T follicular helper cell (primary cell): ENCODE measurements around the gene KRTAP3-2.

Experiments used
- DNase-seq: peaks from one replicate; pipeline ENCODE4 v3.0.0-alpha.2; 2020; ENCODE audit warnings: low read depth

Gene KRTAP3-2

DNA sequence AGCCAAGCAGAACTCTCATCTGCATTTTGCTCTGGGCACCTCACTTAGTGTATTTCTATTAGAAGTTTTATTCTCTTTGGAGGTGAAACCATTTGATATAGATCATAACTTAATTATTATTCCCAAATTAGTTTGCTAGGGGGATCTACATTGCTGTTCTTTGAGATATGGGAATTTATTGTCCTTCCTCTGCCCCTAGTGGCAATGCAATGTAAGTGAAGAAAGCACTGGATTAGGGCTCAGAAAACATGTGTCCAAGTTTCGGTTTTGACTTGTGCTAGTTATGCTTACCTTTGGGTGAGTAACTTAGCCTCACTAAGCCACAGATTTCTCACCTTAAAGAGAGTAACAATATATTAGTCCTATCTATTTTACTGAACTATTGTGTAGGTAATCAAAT lies 35.9 kb downstream of the KRTAP3-2 start:
- DNase-seq: no peak

DNA sequence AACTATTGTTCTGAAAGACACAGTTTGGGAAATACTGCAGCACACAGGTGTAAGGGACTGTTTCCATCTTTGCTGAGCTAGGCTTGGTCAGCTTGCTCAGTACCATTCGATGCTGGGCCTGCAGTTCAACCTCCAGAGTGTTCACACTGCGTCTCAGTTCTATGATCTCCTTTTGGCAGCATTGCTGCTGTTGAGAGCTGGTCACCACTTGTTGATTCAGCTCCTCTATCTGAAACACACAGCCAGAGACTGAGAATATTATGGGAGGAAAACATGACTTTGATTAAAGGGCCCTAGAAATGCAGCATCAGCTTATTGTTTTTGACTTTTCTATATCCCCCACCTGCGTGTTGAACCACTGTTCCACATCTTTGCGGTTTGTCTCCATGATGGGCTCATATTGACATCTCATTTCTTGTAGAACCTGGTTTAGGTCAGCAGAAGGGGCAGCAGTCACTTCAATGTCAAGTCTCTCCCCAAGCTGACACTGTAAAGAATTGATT lies 37.6 kb downstream of the KRTAP3-2 start:
- DNase-seq: no peak

DNA sequence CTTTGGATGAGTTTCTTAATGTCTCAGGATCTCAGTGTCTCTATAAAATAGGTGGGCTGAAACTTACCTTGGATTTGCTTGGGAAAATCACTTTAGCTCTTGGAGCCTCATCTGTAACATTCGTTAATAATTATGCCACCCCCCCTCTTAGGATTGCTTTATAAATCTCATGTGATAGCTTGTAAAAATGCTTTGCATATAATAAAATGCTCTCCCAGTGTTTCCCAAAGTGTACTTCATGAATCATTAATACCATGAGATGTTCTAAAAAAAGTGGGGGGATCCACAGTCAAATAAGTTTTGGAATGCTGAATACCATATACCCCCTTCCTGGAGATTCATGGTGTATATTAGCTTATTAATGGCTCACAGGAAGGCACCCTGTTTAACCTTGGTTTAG lies 38.1 kb downstream of the KRTAP3-2 start:
- DNase-seq: no peak

DNA sequence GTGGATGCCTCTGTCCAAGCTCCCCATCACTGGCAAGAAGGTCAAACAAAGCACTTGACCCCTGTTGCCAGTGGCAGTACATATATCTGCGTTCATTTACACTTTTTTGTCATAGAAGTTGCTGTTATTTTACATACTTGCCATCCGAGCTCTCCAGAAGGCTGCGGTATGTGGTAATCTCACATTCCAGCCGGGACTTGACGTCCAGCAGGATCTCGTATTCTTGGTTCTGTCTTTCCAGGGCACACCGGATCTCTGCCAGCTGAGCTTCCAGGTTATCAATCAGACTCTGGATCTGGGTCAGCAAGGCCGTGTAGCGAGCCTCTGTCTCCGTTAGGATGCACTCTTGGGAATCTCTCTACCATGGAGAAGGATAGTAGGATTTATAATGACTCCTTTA lies 39.6 kb downstream of the KRTAP3-2 start:
- DNase-seq: no peak

DNA sequence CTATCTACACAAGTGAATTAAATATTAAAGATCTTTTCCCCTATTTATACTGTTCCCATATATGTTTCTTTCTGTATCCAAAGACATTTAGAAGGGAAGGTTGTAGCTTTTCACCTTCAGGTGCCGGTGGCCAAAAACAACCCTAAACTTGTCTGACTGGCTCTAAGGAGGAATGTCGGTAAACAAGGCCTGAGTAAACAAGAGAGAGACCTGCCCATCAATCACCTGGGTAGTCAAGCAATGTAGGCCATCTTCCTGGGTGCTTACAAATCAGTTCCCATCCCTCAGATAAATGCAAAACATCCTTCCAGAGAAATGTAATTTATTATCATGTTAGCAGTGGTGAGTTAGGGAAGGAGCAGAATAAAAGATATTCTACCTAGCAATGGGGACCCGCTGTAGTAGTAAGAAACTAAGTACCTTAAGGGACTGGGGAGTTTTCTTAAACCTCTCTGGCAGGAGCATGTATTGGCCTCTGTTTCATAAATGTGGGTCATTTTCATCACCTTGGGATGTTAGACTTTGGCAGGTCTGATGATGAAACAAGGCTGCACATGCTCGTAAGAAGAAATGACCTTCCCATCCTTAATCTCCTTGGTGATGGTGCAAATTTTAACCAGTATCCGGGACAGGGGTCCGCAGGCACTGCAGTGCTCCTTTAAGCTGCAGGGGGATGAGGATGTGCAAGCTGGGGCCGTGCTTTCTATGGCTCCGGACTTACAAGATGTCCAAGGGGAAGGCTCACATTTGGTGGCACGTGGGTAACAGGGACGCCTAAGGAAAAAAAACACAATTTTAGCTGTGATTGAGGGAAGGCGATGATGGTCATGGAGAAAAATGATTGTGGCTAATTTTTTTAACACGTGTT lies 41.4 kb downstream of the KRTAP3-2 start:
- DNase-seq: no peak

DNA sequence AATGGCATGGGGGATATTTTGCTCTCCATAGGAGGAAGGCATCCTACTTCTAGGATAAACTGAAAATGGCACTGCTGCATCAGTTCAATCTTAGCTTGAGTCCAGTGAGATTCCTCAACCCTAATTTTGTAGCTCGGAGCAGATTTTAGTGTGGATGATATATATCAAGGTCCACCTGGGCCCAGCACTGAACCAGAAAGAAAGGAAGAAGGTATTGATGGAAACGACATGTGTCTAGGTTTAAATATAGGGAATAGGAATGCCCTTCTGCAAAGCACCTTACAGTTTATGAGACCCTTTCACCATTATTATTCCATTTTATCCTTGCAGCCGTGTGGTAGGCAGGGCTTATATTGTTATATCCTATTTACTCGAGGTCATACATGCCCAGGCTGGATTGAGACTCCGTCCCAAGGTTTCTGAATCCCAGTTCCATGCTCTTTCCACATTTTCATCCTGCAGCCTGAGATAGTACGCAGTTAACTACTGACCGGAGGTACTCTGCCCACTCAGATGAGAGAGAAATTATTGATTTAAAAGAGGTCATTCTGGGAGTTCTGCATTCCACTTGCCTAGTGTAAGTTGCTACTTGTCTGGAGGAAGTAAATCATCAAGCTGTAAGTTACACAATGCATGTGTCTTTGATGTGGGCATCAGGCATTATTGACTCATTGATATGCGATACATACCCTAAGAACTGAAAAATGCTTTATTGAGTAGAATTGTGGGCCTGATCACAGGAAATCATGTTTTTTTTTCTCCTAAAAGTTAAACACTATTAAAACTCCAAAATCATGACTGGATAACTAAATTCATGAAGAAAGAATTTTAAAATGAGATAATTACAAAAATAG lies 43.1 kb downstream of the KRTAP3-2 start:
- DNase-seq: no peak

DNA sequence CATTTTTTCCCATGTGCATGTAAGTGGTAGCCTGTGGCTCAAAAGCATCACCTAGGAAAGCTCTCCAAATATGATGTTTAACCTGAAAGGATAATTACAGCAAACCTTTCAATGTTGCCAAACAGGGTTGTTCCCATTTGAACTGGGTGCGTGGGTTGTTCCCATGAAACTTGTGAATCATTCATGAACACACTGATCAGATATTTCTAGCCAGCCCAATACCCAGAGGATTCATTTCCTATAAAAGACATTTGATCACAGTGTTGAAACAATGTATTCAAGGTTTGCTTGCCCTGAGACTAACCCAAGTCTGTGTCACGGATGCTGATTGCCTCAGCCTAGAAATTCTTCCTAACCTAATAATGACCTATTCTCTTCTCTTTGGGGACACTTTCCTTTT lies 45.8 kb downstream of the KRTAP3-2 start:
- DNase-seq: no peak

DNA sequence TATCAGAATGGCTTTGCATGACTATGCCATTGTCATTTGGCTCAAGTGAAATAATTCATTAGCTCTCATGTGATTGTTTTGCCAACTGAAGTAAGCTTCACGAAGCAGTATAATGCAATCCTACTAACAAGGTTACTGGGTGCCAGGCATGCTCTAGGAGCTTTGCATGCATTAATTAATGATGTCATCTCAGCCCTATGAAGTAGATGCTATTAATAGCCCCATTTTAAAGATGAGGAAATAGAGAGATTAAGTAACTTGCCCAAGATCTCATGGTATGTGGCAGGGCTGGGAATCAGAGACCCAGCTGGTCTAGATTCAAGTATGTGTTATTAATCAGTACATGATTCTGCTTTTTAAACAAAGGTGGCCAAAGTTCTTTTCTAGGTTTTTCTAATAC lies 47.0 kb downstream of the KRTAP3-2 start:
- no peak for DNase-seq

DNA sequence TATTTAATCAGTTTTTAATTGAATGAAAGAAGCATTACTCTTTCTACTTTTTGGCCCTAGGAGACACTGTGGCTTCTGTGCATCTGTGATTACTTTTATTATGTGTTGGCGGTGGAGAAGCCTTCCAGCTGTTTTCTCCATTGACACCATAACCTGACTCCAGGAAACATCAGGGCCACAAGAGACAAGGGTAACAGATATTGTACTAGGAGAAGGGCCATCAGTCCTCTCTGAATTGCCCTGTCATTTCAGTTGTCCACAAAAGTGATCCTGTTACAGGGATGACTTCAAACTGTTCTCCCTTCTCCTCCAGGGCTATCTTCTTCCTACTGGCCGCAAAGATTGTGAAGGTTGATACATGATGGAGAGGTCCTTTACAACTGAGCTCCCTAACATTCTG lies 47.6 kb downstream of the KRTAP3-2 start:
- DNase-seq: no peak

DNA sequence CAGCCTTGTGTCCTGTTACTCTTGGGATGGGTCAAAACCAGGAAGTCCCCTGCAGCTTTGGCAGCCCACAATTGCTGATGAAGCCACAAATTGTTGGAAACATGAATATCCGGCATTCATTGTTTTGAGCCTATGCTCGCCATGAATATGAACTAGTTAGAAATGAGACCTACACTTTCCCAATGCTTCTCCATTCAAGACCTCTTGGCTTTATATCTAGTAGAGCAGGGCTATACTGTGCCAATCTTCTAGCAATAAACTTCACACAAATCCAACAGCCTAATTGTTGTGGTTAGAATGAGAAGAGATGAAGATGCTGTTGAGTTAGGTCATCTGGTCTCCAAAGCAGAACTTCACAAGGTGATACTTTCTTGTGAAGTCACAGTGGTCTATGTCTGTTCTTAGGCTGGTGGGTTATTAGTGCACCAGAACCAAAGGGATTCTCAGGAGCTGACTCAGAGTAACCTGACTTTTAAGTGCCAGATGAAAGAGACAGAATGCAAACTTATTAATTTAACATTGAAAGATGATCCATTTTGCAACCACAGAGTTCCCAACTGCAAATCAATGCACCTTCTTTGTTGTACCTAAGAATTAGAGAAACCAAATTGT lies 48.6 kb downstream of the KRTAP3-2 start:
- no peak for DNase-seq

DNA sequence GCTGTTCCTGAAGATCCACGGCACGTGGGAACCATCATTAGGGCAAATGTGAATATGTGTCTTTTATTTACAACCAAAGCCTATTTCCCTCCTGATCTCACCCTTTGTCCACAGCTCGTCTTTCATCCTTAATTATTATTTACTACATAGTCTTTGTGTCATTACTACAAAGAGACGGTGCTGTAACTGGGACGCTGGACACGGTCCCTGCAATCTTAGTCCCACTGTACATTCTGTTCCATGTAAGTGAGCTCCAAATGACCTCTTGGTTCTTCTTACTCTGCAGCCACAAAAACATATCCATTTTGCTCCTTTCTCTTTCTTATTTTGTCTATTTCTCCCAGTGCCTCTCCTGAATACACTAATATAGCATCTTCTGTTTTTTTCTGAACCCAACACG lies 49.5 kb downstream of the KRTAP3-2 start:
- no peak for DNase-seq

DNA sequence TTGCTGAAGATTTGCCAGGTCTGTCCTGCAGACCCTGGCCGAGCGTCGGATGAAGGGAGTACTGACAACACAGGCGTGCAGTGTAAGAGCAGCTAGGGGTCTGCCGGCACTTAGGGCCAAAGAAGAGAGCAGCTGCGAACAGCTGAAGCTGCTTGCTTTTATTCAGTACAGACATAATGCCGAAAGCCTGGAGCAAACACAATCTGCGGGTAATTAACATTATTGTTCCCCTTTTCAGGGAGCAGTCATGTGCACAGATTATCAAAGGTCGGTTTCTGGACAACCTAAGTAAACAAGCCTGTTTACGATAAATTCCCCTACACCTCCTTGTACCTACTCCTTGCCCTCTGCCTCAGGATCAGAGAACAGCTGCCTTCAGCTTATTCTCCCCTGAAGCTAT lies 50.3 kb downstream of the KRTAP3-2 start:
- no peak for DNase-seq
